OCI-LY7 (cell line): ENCODE data around the gene H2AZ1. TPM values are rescaled to one million over a fixed set of nuclear protein-coding genes. Genes with fewer than 3 reads are reported as not detected.
A peak's percentile ranks its signal among the peaks of the same experiment; 100 is the strongest.

Source experiments
- BruUV-seq: library from RNA; stranded (reverse); fragments of 400-500 nt; replicated peaks from 2 replicates; lab custom pipeline; 2021; lab: Mats Ljungman, UMichigan
- CTCF ChIA-PET: fragments of 300-600 bp; sonication (Branson Sonifier 250); formaldehyde crosslinking; loops from one replicate; lab custom pipeline; 2022; ENCODE audit warnings: antibody characterized with exemption; ENCODE audit not compliant: unreplicated experiment; lab: Charles Lee
- POLR2A ChIA-PET: fragments of 300-600 bp; sonication (Branson Sonifier 250); formaldehyde crosslinking; loops from one replicate; lab custom pipeline; 2022; ENCODE audit warnings: antibody characterized with exemption; lab: Charles Lee
- DNase-seq: peaks from one replicate; pipeline ENCODE4 v3.0.0-alpha.2; 2015; ENCODE audit warnings: low spot score
- H2AFZ ChIP-seq: fragments of 200-600 bp; sonication (generic), shearing (Covaris generic); 2 replicates; pipeline ENCODE4 v1.6.1; 2014; ENCODE audit warnings: mild to moderate bottlenecking, antibody characterized with exemption, low read length, moderate library complexity
- H3K27ac ChIP-seq: fragments of 200-600 bp; sonication (generic); 2 replicates; pipeline ENCODE4 v1.5.1; 2014; ENCODE audit warnings: mixed run types, low read depth, mild to moderate bottlenecking, moderate library complexity, low read length, inconsistent platforms; ENCODE audit not compliant: poor library complexity, severe bottlenecking
- H3K36me3 ChIP-seq: fragments of 200-600 bp; sonication (generic); 2 replicates; pipeline ENCODE4 v1.6.1; 2014; ENCODE audit warnings: mild to moderate bottlenecking, antibody characterized with exemption, low read length, moderate library complexity, mixed read lengths; ENCODE audit not compliant: insufficient read depth
- H3K4me1 ChIP-seq: fragments of 200-600 bp; sonication (generic); 2 replicates; pipeline ENCODE4 v1.5.1; 2014; ENCODE audit warnings: mild to moderate bottlenecking, low read length; ENCODE audit not compliant: insufficient read depth, poor library complexity, severe bottlenecking
- H3K4me2 ChIP-seq: fragments of 200-600 bp; sonication (generic); 2 replicates; pipeline ENCODE4 v1.6.1; 2014; ENCODE audit warnings: mild to moderate bottlenecking, low read length
- H3K4me3 ChIP-seq: fragments of 200-600 bp; sonication (generic); 2 replicates; pipeline ENCODE4 v1.5.1; 2014; ENCODE audit warnings: mild to moderate bottlenecking, low read depth, low read length; ENCODE audit not compliant: poor library complexity, severe bottlenecking
- H3K79me2 ChIP-seq: fragments of 200-600 bp; sonication (generic); 2 replicates; pipeline ENCODE4 v1.6.1; 2016; ENCODE audit warnings: low read depth, mild to moderate bottlenecking, low read length, moderate library complexity, mixed read lengths; ENCODE audit not compliant: insufficient read depth
- H3K9me2 ChIP-seq: fragments of 200-600 bp; sonication (generic); 2 replicates; pipeline ENCODE4 v1.6.1; 2016; ENCODE audit warnings: mild to moderate bottlenecking, low read length, mixed read lengths; ENCODE audit not compliant: insufficient read depth
- H3K9me3 ChIP-seq: fragments of 200-600 bp; sonication (generic); 2 replicates; pipeline ENCODE4 v1.6.1; 2014; ENCODE audit warnings: mild to moderate bottlenecking, mixed run types, low read length, mixed read lengths
- H4K20me1 ChIP-seq: fragments of 200-600 bp; sonication (generic); 2 replicates; pipeline ENCODE4 v1.6.1; 2014; ENCODE audit warnings: mild to moderate bottlenecking, antibody characterized with exemption, low read length, moderate library complexity, mixed read lengths; ENCODE audit not compliant: insufficient read depth
- EZH2phosphoT487 ChIP-seq: fragments of 200-600 bp; sonication (generic); IDR thresholded peaks from 2 replicates; pipeline ENCODE4 v1.6.1; 2018; ENCODE audit warnings: low read depth, borderline replicate concordance, mild to moderate bottlenecking, mixed run types, antibody characterized with exemption, low read length, moderate library complexity, mixed read lengths
- intact Hi-C: fragments of 100-400 bp; cut with micrococcal nuclease; formaldehyde crosslinking; loops from one replicate; pipeline ENCODE4 v1.10.0; 2022; ENCODE audit not compliant: unreplicated experiment
- total RNA-seq, 2 experiments: library from RNA; depleted of rRNA in 1 of 2; stranded (reverse); fragments of >200 nt in 1 of 2; shearing (Covaris generic) in 1 of 2; gene quantifications; 2 replicates each; pipeline ENCODE4 v1.2.3, GENCODE V29; 2014 to 2022
- TF ChIP-seq, protein P1 (sequence below): fragments of 200-600 bp; sonication (generic); conservative IDR thresholded peaks from 2 replicates; pipeline ENCODE4 v1.5.1; 2014; ENCODE audit warnings: mild to moderate bottlenecking, antibody characterized with exemption, low read length, moderate library complexity, mixed read lengths

Gene H2AZ1
- total RNA-seq, 2 experiments from 2014 or later = 1,106 to 1,147 TPM

DNA sequence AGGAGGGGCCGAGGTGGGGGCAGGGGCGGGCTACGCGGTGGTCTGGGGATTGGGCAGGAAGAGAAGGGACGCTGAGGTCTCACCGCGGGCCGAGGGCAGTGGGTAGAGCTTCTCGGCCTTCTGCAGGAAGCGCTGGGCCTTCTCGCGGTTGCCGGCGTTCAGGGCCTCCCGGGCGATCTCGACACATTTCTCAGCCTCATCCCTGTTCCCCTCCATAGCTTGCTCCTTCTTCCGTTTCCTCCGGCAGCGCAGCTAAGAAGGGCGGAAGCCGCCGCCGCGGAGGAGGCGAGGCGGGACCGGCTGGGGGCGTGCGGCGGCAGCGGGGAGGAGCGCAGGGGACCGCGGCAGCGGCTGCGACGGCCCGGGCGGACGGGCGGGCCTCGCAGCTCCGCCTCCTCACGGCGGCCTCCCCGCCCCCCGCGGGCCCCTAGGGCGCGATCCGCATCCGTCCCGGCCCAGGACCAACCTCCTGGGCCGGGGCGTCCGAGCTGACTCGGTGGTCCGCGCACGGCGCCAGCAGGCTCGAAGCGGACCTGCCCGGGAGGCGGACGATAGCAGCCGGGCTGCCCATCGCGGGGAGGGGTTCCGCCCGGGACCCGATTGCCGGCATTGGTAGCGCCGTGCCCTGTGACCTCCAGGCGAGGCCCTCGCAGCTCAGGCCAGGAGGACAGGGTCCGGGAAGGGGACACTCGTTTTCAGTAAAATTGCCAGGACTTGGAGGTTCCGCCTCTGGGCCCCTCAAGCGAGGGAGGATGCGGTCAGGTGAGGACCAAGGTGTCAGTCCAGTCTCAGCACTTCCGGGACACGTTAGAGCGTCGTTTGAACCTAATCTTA lies 3.5 kb downstream of the H2AZ1 start, which contains the start of gene DNAJB14:
DNAJB14 (minus strand) TSS at position 263 of the 834 bp plus-strand sequence; CDS start at position 216, 47 bp downstream.
- intact Hi-C loops = loop anchor here (1.0 to 5.0 kb wide), 4 partner anchors 52 to 1499 kb away; partner anchors contain the start of genes DAPP1, LAMTOR3 and PPP3CA
- H2AFZ ChIP-seq = peak within 1 kb of the TSS; percentile 60; the same call in 1 of the 2 replicates

DNA sequence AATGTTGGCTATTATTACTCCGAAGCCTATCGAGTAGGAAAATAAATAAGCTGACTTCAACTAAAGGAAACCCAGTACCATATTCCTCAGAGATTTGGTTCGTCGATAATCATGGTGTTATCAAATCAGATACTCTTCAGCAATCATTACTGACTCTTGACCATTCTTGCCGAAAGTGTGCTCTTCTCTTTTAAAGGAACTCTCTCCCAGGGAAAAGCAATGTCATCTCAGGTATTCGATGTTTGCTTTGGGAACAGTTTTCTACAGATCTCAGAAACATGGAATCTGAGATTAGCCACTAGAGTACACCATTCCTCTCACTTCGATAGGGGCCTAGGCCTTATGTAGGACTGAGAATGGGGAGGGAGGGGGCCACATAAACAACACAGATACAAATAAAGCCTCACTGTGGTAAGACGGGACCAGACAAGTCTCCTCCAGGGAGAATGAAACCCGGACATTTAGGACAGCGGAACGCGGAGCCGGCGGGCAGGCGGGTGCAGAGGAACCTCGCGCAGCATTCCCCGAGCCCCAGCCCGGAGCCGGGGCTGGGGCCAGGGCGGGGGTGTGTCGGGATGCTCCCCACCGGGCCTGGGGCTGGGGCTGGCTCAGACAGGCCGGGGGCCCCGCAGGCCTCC lies 4.2 kb downstream of the H2AZ1 start:
- ChIA-PET CTCF (interaction anchor here (0.6 to 0.7 kb wide), 2 partner anchors 51 to 134 kb away, joined by 3 read pairs; partner anchors contain the start of gene LAMTOR3), POLR2A (interaction anchor here (0.7 to 1.8 kb wide), 8 partner anchors 19 to 450 kb away, joined by 3 to 12 read pairs (median 5); partner anchors contain the start of gene DAPP1)
- peak overlapping the region; percentile 95 for H3K27ac ChIP-seq
- peaks cover 83% of the 10 kb centered on the region for H3K79me2 ChIP-seq
- H3K4me1 ChIP-seq = peaks cover 41% of the 10 kb centered on the region
- no peak for TF ChIP-seq EZH2phosphoT487
- TF ChIP-seq, protein P1, sequence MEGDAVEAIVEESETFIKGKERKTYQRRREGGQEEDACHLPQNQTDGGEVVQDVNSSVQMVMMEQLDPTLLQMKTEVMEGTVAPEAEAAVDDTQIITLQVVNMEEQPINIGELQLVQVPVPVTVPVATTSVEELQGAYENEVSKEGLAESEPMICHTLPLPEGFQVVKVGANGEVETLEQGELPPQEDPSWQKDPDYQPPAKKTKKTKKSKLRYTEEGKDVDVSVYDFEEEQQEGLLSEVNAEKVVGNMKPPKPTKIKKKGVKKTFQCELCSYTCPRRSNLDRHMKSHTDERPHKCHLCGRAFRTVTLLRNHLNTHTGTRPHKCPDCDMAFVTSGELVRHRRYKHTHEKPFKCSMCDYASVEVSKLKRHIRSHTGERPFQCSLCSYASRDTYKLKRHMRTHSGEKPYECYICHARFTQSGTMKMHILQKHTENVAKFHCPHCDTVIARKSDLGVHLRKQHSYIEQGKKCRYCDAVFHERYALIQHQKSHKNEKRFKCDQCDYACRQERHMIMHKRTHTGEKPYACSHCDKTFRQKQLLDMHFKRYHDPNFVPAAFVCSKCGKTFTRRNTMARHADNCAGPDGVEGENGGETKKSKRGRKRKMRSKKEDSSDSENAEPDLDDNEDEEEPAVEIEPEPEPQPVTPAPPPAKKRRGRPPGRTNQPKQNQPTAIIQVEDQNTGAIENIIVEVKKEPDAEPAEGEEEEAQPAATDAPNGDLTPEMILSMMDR = peak; percentile 41; the same call in 1 of the 2 replicates
- peaks cover 72% of the 10 kb centered on the region for H3K36me3 ChIP-seq
- peak overlapping the region; percentile 98 for H3K4me3 ChIP-seq
- H2AFZ ChIP-seq = peak overlapping the region; percentile 60; the same call in 1 of the 2 replicates
- peak overlapping the region; percentile 78 for H3K4me2 ChIP-seq
- intact Hi-C loops = loop anchor here (1.0 to 5.0 kb wide), 3 partner anchors 52 to 1499 kb away; partner anchors contain the start of genes LAMTOR3 and PPP3CA
- peak; percentile 42 for DNase-seq
- H3K9me2 ChIP-seq = no peaks in the 10 kb centered on the region
- no TSS peak for BruUV-seq
- H4K20me1 ChIP-seq = peaks cover 24% of the 10 kb centered on the region
- H3K9me3 ChIP-seq = peaks cover 19% of the 10 kb centered on the region; the same call in 1 of the 2 replicates

More for the DNA sequence above, 3.5 kb downstream of the H2AZ1 start, which contains the start of gene DNAJB14:
- H3K4me2 ChIP-seq = peak within 1 kb of the TSS; percentile 78
- H3K36me3 ChIP-seq = peaks cover 65% of the 10 kb centered on the region
- H3K9me3 ChIP-seq = peaks cover 15% of the 10 kb centered on the region; the same call in 1 of the 2 replicates
- no TSS peak for BruUV-seq
- peaks cover 41% of the 10 kb centered on the region for H3K4me1 ChIP-seq
- H3K9me2 ChIP-seq = no peaks in the 10 kb centered on the region
- CTCF ChIA-PET = interaction anchor here (0.6 to 0.9 kb wide), 3 partner anchors 52 to 135 kb away, joined by 3 read pairs; partner anchors contain the start of genes DAPP1 and LAMTOR3
- H3K27ac ChIP-seq = peak within 1 kb of the TSS; percentile 95
- peaks cover 24% of the 10 kb centered on the region for H4K20me1 ChIP-seq
- peaks cover 83% of the 10 kb centered on the region for H3K79me2 ChIP-seq
- POLR2A ChIA-PET = interaction anchor here (0.6 to 2.5 kb wide), 15 partner anchors 15 to 450 kb away, joined by 3 to 12 read pairs (median 4); partner anchors contain the start of genes DAPP1, LAMTOR3 and TRMT10A
- TF ChIP-seq EZH2phosphoT487 = no peak
- TF ChIP-seq, protein P1 = no peak
- peak; percentile 83 for DNase-seq
- peak within 1 kb of the TSS; percentile 98 for H3K4me3 ChIP-seq
